HepG2 (cell line): ENCODE results near the gene ABI3BP. TPM values are rescaled to one million over a fixed set of nuclear protein-coding genes. Genes with fewer than 3 reads are reported as not detected.
A peak's percentile ranks its signal among the peaks of the same experiment; 100 is the strongest.

ENCODE experiments used
- AGO1 ChIP-seq: fragments of 200-400 bp; formaldehyde crosslinking; IDR thresholded peaks from 2 replicates; pipeline ENCODE4 v1.6.1; 2017; ENCODE audit warnings: mild to moderate bottlenecking, low read depth, low read length, moderate library complexity; ENCODE audit not compliant: poor library complexity, severe bottlenecking
- ARID3A ChIP-seq: IDR thresholded peaks from 2 replicates; pipeline ENCODE4 v1.6.1; 2012; ENCODE audit warnings: low read depth, low read length, improper control_type of control experiment
- FOXJ3 ChIP-seq: sonication (generic); formaldehyde crosslinking; IDR thresholded peaks from 2 replicates; pipeline ENCODE4 v1.4.0; 2020; ENCODE audit warnings: missing genetic modification reagents, mild to moderate bottlenecking, borderline replicate concordance
- HBP1 ChIP-seq: IDR thresholded peaks from 2 replicates; pipeline ENCODE4 v1.6.1; 2016; ENCODE audit warnings: low read depth, control low read depth
- LBX2 ChIP-seq: sonication (generic); formaldehyde crosslinking; IDR thresholded peaks from 2 replicates; pipeline ENCODE4 v1.5.0; 2020; ENCODE audit warnings: missing genetic modification reagents, mild to moderate bottlenecking, borderline replicate concordance
- NFKB2 ChIP-seq: sonication (generic); formaldehyde crosslinking; IDR thresholded peaks from 2 replicates; pipeline ENCODE4 v1.4.0; 2020; ENCODE audit warnings: missing genetic modification reagents, borderline replicate concordance
- ZFP62 ChIP-seq: sonication (generic); formaldehyde crosslinking; IDR thresholded peaks from 2 replicates; pipeline ENCODE4 v1.4.0; 2020; ENCODE audit warnings: missing genetic modification reagents
- ZSCAN5A ChIP-seq: sonication (generic); formaldehyde crosslinking; IDR thresholded peaks from 2 replicates; pipeline ENCODE4 v1.8.0; 2022; ENCODE audit warnings: mild to moderate bottlenecking, missing genetic modification reagents, borderline replicate concordance
- ZSCAN9 ChIP-seq: IDR thresholded peaks from 2 replicates; pipeline ENCODE4 v1.6.1; 2016; ENCODE audit warnings: borderline replicate concordance
- polyA plus RNA-seq, 8 experiments: library from polyadenylated mRNA; depleted of rRNA in 3 of 8; stranded (reverse) in 7 of 8; unstranded in 1 of 8; fragments of >200 nt; fragmentation: Illumina TruSeq in 4 of 8; extraction: Trizol in 4 of 8; gene quantifications; 2 replicates each; pipeline versions ENCODE4 v1.2.1 to v1.2.3, GENCODE V29; 2011 to 2016; ENCODE audit warnings: low read depth in 4 of 8, missing spikeins in 1 of 8, mixed read lengths in 1 of 8; ENCODE audit not compliant: insufficient read depth in 1 of 8
- total RNA-seq, 5 experiments: library from RNA; depleted of rRNA; stranded (reverse); fragments of >200 nt; fragmentation: Illumina TruSeq; extraction: Trizol; gene quantifications; 2 replicates each; pipeline ENCODE4 v1.2.3, GENCODE V29; 2016; ENCODE audit warnings: low read depth in 1 of 5
- TF ChIP-seq, protein P1 (sequence below), 2 experiments: sonication (generic) in 1 of 2; formaldehyde crosslinking in 1 of 2; IDR thresholded peaks; 2 replicates each; pipeline versions ENCODE4 v1.5.1 to v1.6.1; 2011 to 2020; ENCODE audit warnings: borderline replicate concordance in 1 of 2, low read depth in 1 of 2, low read length in 1 of 2, mild to moderate bottlenecking in 1 of 2, missing genetic modification reagents in 1 of 2, moderate library complexity in 1 of 2
- TF ChIP-seq, protein P2 (sequence below): sonication (generic); formaldehyde crosslinking; IDR thresholded peaks from 2 replicates; pipeline ENCODE4 v1.8.0; 2022; ENCODE audit warnings: missing genetic modification reagents, mild to moderate bottlenecking, moderate library complexity, borderline replicate concordance
- TF ChIP-seq, protein P3 (sequence below): sonication (generic); formaldehyde crosslinking; IDR thresholded peaks from 2 replicates; pipeline ENCODE4 v1.5.1; 2020; ENCODE audit warnings: missing genetic modification reagents, mild to moderate bottlenecking, borderline replicate concordance

ABI3BP gene
- total and polyA plus RNA-seq, 2 of the 13 experiments (the other 11 are each of a cell fraction or from before 2014, with no cell fraction given): not detected

- TF ChIP-seq ARID3A (no peak), ZFP62 (CRISPR knock-in tag) (no peak), ZSCAN9 (CRISPR knock-in tag) (no peak; the same call in 1 of the 2 replicates), AGO1 (peak; percentile 52), LBX2 (no peak; the same call in 1 of the 2 replicates), FOXJ3 (CRISPR knock-in tag) (no peak), NFKB2 (CRISPR knock-in tag) (no peak), ZSCAN5A (CRISPR knock-in tag) (peak; percentile 16; the same call in 1 of the 2 replicates), HBP1 (peak; percentile 59)
- TF ChIP-seq, protein P1, sequence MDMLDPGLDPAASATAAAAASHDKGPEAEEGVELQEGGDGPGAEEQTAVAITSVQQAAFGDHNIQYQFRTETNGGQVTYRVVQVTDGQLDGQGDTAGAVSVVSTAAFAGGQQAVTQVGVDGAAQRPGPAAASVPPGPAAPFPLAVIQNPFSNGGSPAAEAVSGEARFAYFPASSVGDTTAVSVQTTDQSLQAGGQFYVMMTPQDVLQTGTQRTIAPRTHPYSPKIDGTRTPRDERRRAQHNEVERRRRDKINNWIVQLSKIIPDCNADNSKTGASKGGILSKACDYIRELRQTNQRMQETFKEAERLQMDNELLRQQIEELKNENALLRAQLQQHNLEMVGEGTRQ (IDR thresholded peaks at IDR 0.05; ENCODE audit: low read depth, low read length): no peak
- TF ChIP-seq, protein P1 (CRISPR knock-in tag; IDR thresholded peaks at IDR 0.05; ENCODE audit: borderline replicate concordance): no peak
- TF ChIP-seq, protein P2, sequence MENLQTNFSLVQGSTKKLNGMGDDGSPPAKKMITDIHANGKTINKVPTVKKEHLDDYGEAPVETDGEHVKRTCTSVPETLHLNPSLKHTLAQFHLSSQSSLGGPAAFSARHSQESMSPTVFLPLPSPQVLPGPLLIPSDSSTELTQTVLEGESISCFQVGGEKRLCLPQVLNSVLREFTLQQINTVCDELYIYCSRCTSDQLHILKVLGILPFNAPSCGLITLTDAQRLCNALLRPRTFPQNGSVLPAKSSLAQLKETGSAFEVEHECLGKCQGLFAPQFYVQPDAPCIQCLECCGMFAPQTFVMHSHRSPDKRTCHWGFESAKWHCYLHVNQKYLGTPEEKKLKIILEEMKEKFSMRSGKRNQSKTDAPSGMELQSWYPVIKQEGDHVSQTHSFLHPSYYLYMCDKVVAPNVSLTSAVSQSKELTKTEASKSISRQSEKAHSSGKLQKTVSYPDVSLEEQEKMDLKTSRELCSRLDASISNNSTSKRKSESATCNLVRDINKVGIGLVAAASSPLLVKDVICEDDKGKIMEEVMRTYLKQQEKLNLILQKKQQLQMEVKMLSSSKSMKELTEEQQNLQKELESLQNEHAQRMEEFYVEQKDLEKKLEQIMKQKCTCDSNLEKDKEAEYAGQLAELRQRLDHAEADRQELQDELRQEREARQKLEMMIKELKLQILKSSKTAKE (CRISPR knock-in tag): 0 out of 2 replicates have a peak, but pooled peaks have one; percentile 15
- TF ChIP-seq, protein P3, sequence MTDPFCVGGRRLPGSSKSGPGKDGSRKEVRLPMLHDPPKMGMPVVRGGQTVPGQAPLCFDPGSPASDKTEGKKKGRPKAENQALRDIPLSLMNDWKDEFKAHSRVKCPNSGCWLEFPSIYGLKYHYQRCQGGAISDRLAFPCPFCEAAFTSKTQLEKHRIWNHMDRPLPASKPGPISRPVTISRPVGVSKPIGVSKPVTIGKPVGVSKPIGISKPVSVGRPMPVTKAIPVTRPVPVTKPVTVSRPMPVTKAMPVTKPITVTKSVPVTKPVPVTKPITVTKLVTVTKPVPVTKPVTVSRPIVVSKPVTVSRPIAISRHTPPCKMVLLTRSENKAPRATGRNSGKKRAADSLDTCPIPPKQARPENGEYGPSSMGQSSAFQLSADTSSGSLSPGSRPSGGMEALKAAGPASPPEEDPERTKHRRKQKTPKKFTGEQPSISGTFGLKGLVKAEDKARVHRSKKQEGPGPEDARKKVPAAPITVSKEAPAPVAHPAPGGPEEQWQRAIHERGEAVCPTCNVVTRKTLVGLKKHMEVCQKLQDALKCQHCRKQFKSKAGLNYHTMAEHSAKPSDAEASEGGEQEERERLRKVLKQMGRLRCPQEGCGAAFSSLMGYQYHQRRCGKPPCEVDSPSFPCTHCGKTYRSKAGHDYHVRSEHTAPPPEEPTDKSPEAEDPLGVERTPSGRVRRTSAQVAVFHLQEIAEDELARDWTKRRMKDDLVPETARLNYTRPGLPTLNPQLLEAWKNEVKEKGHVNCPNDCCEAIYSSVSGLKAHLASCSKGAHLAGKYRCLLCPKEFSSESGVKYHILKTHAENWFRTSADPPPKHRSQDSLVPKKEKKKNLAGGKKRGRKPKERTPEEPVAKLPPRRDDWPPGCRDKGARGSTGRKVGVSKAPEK (CRISPR knock-in tag): no peak
Measured at GRCh38 chr3:100708989-100709841, 284.0 kb downstream of the ABI3BP start, which contains the start of gene TFG (continued).
